GM23338 (cell line): ENCODE measurements around the gene GPR156. TPM values are rescaled to one million over a fixed set of nuclear protein-coding genes. Genes with fewer than 3 reads are reported as not detected.

Experiments used
- ATAC-seq: fragments of 200-7000 bp; cut with Tn5 transposase; 3 replicates; pipeline ENCODE4 v1.9.1; 2020
- DNase-seq: peaks from one replicate; pipeline ENCODE4 v3.0.0-alpha.2; 2015; ENCODE audit warnings: low spot score
- H2AFZ ChIP-seq: fragments of 200-600 bp; sonication (generic); 2 replicates; pipeline ENCODE4 v1.8.0; 2016; ENCODE audit warnings: antibody characterized with exemption, mild to moderate bottlenecking, moderate library complexity
- H3F3A ChIP-seq: fragments of 200-600 bp; sonication (generic); replicated peaks from 2 replicates; pipeline ENCODE4 v1.8.0; 2017; ENCODE audit warnings: antibody characterized with exemption, mixed run types, low read depth
- H3K27ac ChIP-seq: fragments of 200-600 bp; sonication (generic); 2 replicates; pipeline ENCODE4 v1.6.1; 2016; ENCODE audit warnings: low read depth
- H3K27me3 ChIP-seq: fragments of 200-600 bp; sonication (generic); 2 replicates; pipeline ENCODE4 v1.8.0; 2016; ENCODE audit warnings: mild to moderate bottlenecking, mixed run types, moderate library complexity; ENCODE audit not compliant: insufficient read depth
- H3K36me3 ChIP-seq: fragments of 200-600 bp; sonication (generic); 2 replicates; pipeline ENCODE4 v1.8.0; 2016; ENCODE audit warnings: mild to moderate bottlenecking; ENCODE audit not compliant: insufficient read depth
- H3K4me1 ChIP-seq: fragments of 200-600 bp; sonication (generic); 2 replicates; pipeline ENCODE4 v1.8.0; 2016; ENCODE audit warnings: mild to moderate bottlenecking, moderate library complexity; ENCODE audit not compliant: insufficient read depth
- H3K4me2 ChIP-seq: fragments of 200-600 bp; sonication (generic); 2 replicates; pipeline ENCODE4 v1.7.1; 2017; ENCODE audit warnings: mixed run types
- H3K4me3 ChIP-seq: fragments of 200-600 bp; sonication (generic); 2 replicates; pipeline ENCODE4 v1.6.1; 2016; ENCODE audit warnings: mixed run types
- H3K79me2 ChIP-seq: fragments of 200-600 bp; sonication (generic); replicated peaks from 2 replicates; pipeline ENCODE4 v1.8.0; 2017; ENCODE audit warnings: mild to moderate bottlenecking; ENCODE audit not compliant: insufficient read depth
- H3K9me2 ChIP-seq: fragments of 200-600 bp; sonication (generic); 2 replicates; pipeline ENCODE4 v1.8.0; 2017; ENCODE audit not compliant: insufficient read depth
- H4K20me1 ChIP-seq: fragments of 200-600 bp; sonication (generic); replicated peaks from 2 replicates; pipeline ENCODE4 v1.8.0; 2017; ENCODE audit warnings: mild to moderate bottlenecking; ENCODE audit not compliant: insufficient read depth
- H3K27ac Mint-ChIP-seq: 2 replicates; pipeline ENCODE4 v1.8.0; 2020; ENCODE audit warnings: inconsistent platforms, mild to moderate bottlenecking, moderate library complexity, mixed read lengths
- H3K27me3 Mint-ChIP-seq: 3 replicates; pipeline ENCODE4 v1.8.0; 2022; ENCODE audit warnings: low read depth, mild to moderate bottlenecking, moderate library complexity, mixed read lengths, inconsistent platforms; ENCODE audit not compliant: insufficient read depth, poor library complexity
- H3K36me3 Mint-ChIP-seq: 3 replicates; pipeline ENCODE4 v1.8.0; 2021; ENCODE audit warnings: low read depth, mild to moderate bottlenecking, inconsistent platforms, moderate library complexity, mixed read lengths
- H3K4me1 Mint-ChIP-seq: 3 replicates; pipeline ENCODE4 v1.8.0; 2020; ENCODE audit warnings: mild to moderate bottlenecking, inconsistent platforms, mixed read lengths
- H3K4me3 Mint-ChIP-seq: 3 replicates; pipeline ENCODE4 v1.8.0; 2021; ENCODE audit warnings: moderate library complexity, mild to moderate bottlenecking, inconsistent platforms, mixed read lengths
- H3K9me3 Mint-ChIP-seq: 3 replicates; pipeline ENCODE4 v1.8.0; 2020; ENCODE audit warnings: moderate library complexity, mild to moderate bottlenecking, inconsistent platforms, mixed read lengths
- CREB1 ChIP-seq: fragments of 250-450 bp; sonication (Bioruptor Pico); IDR thresholded peaks from 2 replicates; pipeline ENCODE4 v1.5.0; 2020; ENCODE audit warnings: low read depth, mild to moderate bottlenecking, moderate library complexity
- CTCF ChIP-seq, 2 experiments: fragments of 200-600 bp in 1 of 2; sonication (generic) in 1 of 2; conservative IDR thresholded peaks; 2 replicates each; pipeline versions ENCODE4 v1.5.1 to v1.6.1; 2016 to 2017; ENCODE audit warnings: antibody characterized with exemption in 2 of 2, low read depth in 2 of 2, mild to moderate bottlenecking in 2 of 2, moderate library complexity in 1 of 2
- EZH2 ChIP-seq: fragments of 200-600 bp; sonication (generic); IDR thresholded peaks from one replicate; pipeline ENCODE4 v1.8.0; 2017; ENCODE audit warnings: antibody characterized with exemption, mild to moderate bottlenecking, low read depth; ENCODE audit not compliant: unreplicated experiment
- EZH2phosphoT487 ChIP-seq: fragments of 200-600 bp; sonication (generic); IDR thresholded peaks from one replicate; pipeline ENCODE4 v1.8.1; 2018; ENCODE audit warnings: antibody characterized with exemption; ENCODE audit not compliant: unreplicated experiment
- JUNB ChIP-seq: IDR thresholded peaks from one replicate; pipeline ENCODE4 v1.6.1; 2016; ENCODE audit warnings: antibody characterized with exemption; ENCODE audit not compliant: unreplicated experiment
- NANOG ChIP-seq: IDR thresholded peaks from 2 replicates; pipeline ENCODE4 v1.6.1; 2016; ENCODE audit warnings: antibody characterized with exemption, borderline replicate concordance
- POLR2AphosphoS5 ChIP-seq: IDR thresholded peaks from 2 replicates; pipeline ENCODE4 v1.6.1; 2016; ENCODE audit warnings: antibody characterized with exemption, low read depth
- STAT1 ChIP-seq: IDR thresholded peaks from one replicate; pipeline ENCODE4 v1.6.1; 2016; ENCODE audit warnings: antibody characterized with exemption; ENCODE audit not compliant: unreplicated experiment
- ZNF331 ChIP-seq: fragments of 250-450 bp; sonication (Bioruptor Pico); IDR thresholded peaks from 2 replicates; pipeline ENCODE4 v1.5.0; 2020; ENCODE audit warnings: low read depth, mild to moderate bottlenecking, moderate library complexity
- polyA plus RNA-seq: library from polyadenylated mRNA; unstranded; fragments of >200 nt; fragmentation: Nextera tagmentation; extraction: Ambion mirVana; gene quantifications from 2 replicates; pipeline ENCODE4 v1.2.1, GENCODE V29; 2016
- total RNA-seq: library from RNA; depleted of rRNA; stranded (reverse); fragments of >200 nt; shearing (Covaris generic); gene quantifications from 2 replicates; pipeline ENCODE4 v1.2.3, GENCODE V29; 2014
- TF ChIP-seq, protein P1 (sequence below): fragments of 250-450 bp; sonication (Bioruptor Pico); IDR thresholded peaks from 2 replicates; pipeline ENCODE4 v1.5.0; 2020; ENCODE audit warnings: mild to moderate bottlenecking, moderate library complexity

GPR156 gene
- total and polyA plus RNA-seq, 2 experiments from 2014 or later: 0.50 to 2.5 TPM

GRCh38 chr3:120171134-120171873 lies 113.7 kb downstream of the GPR156 start:
- H3K27me3 ChIP-seq: no peaks in the 10 kb centered on the region
- no peaks in the 10 kb centered on the region for H3K4me1 ChIP-seq
- TF ChIP-seq POLR2AphosphoS5: no peak
- no peak for TF ChIP-seq EZH2
- TF ChIP-seq NANOG: no peak
- TF ChIP-seq STAT1: no peak
- TF ChIP-seq CTCF (conservative IDR thresholded peaks at IDR 0.05; ENCODE audit: low read depth in 2 of 2): no peak
- TF ChIP-seq JUNB: no peak
- no peak for TF ChIP-seq CREB1 (CRISPR knock-in tag)
- no peak for TF ChIP-seq EZH2phosphoT487
- no peak for TF ChIP-seq ZNF331 (CRISPR knock-in tag)
- H3K27ac Mint-ChIP-seq: no peak overlapping the region
- no peaks in the 10 kb centered on the region for H4K20me1 ChIP-seq
- H3K4me3 Mint-ChIP-seq: no peak overlapping the region
- no peaks in the 10 kb centered on the region for H3K9me2 ChIP-seq
- no peaks in the 10 kb centered on the region for H3K36me3 Mint-ChIP-seq
- DNase-seq: no peak
- no peak overlapping the region for H3K27ac ChIP-seq
- H3K4me3 ChIP-seq: no peak overlapping the region
- H3K4me2 ChIP-seq: no peak overlapping the region
- H3K4me1 Mint-ChIP-seq: no peaks in the 10 kb centered on the region
- no peaks in the 10 kb centered on the region for H3K79me2 ChIP-seq
- no peak overlapping the region for H2AFZ ChIP-seq
- H3K9me3 Mint-ChIP-seq: no peaks in the 10 kb centered on the region
- no peaks in the 10 kb centered on the region for H3K36me3 ChIP-seq
- no peaks in the 10 kb centered on the region for H3F3A ChIP-seq
- peaks cover 4% of the 10 kb centered on the region for H3K27me3 Mint-ChIP-seq
- no peak for ATAC-seq

DNA sequence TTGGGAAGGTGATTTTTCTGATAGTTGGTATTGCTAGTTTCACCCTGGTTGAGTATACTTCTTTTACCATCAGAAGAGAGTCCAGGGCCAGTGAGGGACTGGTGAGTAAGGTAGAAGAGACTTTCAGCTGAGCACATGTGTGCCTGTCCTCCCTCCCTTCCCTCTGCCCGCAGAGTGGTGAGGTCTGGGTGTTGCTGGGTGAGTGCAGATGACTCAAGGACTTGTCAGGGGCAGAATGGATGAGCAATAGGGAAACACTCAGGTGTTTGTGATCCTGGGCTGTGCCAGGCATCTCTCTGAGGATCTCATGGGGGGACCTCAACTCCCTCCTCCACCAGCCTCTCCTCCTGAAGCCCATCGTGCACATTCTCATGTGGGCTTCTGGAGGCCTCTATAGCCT lies 114.8 kb downstream of the GPR156 start:
- H3K4me3 ChIP-seq: no peak overlapping the region
- H3K9me3 Mint-ChIP-seq: no peaks in the 10 kb centered on the region
- no peaks in the 10 kb centered on the region for H3K36me3 ChIP-seq
- H3K27ac ChIP-seq: no peak overlapping the region
- H3K4me2 ChIP-seq: no peak overlapping the region
- no peaks in the 10 kb centered on the region for H3F3A ChIP-seq
- no peaks in the 10 kb centered on the region for H3K4me1 ChIP-seq
- H3K4me1 Mint-ChIP-seq: no peaks in the 10 kb centered on the region
- DNase-seq: no peak
- H4K20me1 ChIP-seq: no peaks in the 10 kb centered on the region
- H3K27me3 Mint-ChIP-seq: peaks cover 4% of the 10 kb centered on the region
- no peak overlapping the region for H2AFZ ChIP-seq
- H3K9me2 ChIP-seq: no peaks in the 10 kb centered on the region
- H3K27me3 ChIP-seq: no peaks in the 10 kb centered on the region
- no peak overlapping the region for H3K27ac Mint-ChIP-seq
- H3K79me2 ChIP-seq: no peaks in the 10 kb centered on the region
- H3K4me3 Mint-ChIP-seq: no peak overlapping the region
- H3K36me3 Mint-ChIP-seq: no peaks in the 10 kb centered on the region
- ATAC-seq: no peak
- TF ChIP-seq EZH2: no peak
- no peak for TF ChIP-seq CTCF (conservative IDR thresholded peaks at IDR 0.05; ENCODE audit: low read depth in 2 of 2)
- TF ChIP-seq JUNB: no peak
- TF ChIP-seq, protein P1, sequence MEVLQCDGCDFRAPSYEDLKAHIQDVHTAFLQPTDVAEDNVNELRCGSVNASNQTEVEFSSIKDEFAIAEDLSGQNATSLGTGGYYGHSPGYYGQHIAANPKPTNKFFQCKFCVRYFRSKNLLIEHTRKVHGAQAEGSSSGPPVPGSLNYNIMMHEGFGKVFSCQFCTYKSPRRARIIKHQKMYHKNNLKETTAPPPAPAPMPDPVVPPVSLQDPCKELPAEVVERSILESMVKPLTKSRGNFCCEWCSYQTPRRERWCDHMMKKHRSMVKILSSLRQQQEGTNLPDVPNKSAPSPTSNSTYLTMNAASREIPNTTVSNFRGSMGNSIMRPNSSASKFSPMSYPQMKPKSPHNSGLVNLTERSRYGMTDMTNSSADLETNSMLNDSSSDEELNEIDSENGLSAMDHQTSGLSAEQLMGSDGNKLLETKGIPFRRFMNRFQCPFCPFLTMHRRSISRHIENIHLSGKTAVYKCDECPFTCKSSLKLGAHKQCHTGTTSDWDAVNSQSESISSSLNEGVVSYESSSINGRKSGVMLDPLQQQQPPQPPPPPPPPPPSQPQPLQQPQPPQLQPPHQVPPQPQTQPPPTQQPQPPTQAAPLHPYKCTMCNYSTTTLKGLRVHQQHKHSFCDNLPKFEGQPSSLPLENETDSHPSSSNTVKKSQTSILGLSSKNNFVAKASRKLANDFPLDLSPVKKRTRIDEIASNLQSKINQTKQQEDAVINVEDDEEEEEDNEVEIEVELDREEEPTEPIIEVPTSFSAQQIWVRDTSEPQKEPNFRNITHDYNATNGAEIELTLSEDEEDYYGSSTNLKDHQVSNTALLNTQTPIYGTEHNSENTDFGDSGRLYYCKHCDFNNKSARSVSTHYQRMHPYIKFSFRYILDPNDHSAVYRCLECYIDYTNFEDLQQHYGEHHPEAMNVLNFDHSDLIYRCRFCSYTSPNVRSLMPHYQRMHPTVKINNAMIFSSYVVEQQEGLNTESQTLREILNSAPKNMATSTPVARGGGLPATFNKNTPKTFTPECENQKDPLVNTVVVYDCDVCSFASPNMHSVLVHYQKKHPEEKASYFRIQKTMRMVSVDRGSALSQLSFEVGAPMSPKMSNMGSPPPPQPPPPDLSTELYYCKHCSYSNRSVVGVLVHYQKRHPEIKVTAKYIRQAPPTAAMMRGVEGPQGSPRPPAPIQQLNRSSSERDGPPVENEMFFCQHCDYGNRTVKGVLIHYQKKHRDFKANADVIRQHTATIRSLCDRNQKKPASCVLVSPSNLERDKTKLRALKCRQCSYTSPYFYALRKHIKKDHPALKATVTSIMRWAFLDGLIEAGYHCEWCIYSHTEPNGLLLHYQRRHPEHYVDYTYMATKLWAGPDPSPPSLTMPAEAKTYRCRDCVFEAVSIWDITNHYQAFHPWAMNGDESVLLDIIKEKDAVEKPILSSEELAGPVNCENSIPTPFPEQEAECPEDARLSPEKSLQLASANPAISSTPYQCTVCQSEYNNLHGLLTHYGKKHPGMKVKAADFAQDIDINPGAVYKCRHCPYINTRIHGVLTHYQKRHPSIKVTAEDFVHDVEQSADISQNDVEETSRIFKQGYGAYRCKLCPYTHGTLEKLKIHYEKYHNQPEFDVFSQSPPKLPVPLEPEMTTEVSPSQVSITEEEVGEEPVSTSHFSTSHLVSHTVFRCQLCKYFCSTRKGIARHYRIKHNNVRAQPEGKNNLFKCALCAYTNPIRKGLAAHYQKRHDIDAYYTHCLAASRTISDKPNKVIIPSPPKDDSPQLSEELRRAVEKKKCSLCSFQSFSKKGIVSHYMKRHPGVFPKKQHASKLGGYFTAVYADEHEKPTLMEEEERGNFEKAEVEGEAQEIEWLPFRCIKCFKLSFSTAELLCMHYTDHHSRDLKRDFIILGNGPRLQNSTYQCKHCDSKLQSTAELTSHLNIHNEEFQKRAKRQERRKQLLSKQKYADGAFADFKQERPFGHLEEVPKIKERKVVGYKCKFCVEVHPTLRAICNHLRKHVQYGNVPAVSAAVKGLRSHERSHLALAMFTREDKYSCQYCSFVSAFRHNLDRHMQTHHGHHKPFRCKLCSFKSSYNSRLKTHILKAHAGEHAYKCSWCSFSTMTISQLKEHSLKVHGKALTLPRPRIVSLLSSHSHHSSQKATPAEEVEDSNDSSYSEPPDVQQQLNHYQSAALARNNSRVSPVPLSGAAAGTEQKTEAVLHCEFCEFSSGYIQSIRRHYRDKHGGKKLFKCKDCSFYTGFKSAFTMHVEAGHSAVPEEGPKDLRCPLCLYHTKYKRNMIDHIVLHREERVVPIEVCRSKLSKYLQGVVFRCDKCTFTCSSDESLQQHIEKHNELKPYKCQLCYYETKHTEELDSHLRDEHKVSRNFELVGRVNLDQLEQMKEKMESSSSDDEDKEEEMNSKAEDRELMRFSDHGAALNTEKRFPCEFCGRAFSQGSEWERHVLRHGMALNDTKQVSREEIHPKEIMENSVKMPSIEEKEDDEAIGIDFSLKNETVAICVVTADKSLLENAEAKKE (CRISPR knock-in tag): no peak
- no peak for TF ChIP-seq NANOG
- TF ChIP-seq STAT1: no peak
